DMS114 treated with DMSO at 0.1 percent for 48 hours (cell line): ENCODE data around the gene LOC101059915.
"Not testable (repeated sequence)": the region's sequence is repeated elsewhere in the genome, so short reads cannot be mapped to it uniquely, and the experiment has no call there.

Source experiments
- DNase-seq: peaks from one replicate; lab custom pipeline; 2025; ENCODE audit not compliant: unreplicated experiment; lab: John Stamatoyannopoulos, UW

Gene LOC101059915

DNA sequence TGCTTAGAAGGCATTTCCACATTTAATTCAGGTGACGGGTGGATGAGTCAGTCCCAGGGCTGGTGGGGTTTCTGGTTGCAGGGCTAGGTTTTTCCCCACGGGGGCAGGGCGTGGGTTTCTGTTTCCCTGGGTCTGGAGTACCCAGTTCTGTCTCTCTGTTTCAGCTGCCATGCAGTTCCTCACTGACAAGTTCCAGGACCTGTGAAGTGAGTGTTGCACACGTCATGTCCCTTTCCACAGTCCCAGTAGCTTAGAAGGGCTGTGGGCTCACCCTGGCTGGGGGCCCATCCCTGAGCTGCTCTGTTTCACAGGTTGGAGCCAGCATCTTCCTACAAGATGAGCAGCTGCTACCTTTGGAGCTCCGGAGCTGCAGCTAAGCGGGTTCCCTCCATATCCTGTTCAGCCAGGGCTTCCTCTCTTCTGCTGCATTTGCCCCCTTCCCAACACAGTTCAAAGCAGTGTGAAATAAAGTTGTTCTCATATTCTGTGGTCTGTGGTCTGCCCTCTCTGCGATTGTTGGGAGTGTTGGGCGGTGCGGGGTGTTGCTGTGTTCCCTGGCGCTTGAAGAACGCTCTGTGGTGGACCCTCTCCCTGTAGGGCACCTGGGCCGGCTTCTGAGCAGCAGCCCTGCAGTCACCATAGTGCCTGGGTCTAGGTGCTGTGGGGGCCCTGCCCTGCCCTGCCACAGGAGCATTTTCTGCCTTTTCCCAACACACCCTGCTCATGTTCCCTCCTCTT is 3.9 kb downstream of the LOC101059915 start:
- no peak for DNase-seq

DNA sequence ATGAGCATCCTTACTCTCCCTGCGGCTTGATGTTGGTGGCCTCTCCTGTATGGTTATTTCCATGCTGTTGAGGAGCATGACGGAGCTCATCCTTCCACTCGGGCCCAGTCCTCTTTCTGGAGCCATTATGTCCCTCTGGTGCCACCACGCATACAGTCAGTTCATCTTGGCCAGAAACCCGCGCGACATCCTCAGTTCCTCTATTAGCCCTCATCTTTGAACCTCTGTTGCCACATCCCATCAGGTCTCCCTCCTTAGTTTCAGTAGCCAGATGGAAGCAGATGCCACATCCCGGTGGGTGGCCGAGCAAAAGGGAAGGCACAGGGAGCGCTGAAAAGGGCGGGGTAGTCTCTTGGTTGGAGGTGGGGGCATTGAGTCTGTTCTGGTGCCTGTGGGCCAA is 4.6 kb downstream of the LOC101059915 start:
- DNase-seq, result no peak

DNA sequence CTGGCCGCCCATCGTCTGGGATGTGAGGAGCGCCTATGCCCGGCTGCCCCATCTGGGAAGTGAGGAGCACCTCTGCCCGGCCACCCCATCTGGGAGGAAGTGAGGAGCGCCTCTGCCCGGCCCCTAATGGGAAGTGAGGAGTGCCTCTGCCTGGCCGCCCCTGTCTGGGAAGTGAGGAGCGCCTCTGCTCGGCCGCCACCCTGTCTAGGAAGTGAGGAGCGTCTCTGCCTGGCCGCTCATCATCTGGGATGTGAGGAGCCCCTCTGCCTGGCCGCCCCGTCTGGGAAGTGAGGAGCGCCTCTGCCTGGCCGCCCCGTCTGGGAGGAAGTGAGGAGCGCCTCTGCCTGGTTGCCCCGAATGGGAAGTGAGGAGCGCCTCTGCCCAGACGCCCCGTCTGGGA is 8.3 kb downstream of the LOC101059915 start:
- not testable (repeated sequence) for DNase-seq

DNA sequence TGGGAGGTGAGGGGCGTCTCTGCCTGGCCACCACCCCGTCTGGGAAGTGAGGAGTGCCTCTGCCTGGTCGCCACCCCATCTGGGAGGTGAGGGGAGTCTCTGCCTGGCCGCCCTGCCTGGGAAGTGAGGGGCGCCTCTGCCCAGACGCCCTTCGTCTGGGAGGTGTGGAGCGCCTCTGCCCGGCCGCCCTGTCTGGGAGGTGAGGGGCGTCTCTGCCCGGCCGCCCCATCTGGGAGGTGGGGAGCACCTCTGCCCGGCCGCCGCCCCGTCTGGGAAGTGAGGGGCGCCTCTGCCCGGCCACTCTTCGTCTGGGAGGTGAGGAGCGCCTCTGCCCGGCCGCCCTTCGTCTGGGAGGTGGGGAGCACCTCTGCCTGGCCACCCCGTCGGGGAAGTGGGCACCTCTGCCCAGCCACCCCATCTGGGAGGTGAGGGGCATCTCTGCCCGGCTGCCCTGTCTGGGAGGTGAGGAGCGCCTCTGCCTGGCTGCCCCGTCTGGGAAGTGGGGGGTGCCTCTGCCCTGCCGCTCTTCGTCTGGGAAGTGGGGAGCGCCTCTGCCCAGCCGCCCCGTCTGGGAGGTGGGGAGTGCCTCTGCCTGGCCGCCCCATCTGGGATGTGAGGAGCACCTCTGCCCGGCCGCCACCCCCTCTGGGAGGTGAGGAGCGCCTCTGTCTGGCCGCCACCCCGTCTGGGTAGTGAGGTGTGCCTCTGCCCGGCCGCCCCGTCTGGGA is 8.9 kb downstream of the LOC101059915 start:
- not testable (repeated sequence) for DNase-seq

DNA sequence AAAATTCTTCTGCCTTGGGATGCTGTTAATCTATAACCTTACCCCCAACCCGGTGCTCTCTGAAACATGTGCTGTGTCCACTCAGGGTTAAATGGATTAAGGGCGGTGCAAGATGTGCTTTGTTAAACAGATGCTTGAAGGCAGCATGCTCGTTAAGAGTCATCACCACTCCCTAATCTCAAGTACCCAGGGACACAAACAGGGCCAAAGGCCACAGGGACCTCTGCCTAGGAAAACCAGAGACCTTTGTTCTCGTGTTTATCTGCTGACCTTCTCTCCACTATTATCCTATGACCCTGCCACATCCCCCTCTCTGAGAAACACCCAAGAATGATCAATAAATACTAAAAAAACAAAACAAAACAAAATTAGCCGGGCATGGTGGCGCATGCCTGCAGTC is 9.8 kb downstream of the LOC101059915 start:
- DNase-seq, result not testable (repeated sequence)

DNA sequence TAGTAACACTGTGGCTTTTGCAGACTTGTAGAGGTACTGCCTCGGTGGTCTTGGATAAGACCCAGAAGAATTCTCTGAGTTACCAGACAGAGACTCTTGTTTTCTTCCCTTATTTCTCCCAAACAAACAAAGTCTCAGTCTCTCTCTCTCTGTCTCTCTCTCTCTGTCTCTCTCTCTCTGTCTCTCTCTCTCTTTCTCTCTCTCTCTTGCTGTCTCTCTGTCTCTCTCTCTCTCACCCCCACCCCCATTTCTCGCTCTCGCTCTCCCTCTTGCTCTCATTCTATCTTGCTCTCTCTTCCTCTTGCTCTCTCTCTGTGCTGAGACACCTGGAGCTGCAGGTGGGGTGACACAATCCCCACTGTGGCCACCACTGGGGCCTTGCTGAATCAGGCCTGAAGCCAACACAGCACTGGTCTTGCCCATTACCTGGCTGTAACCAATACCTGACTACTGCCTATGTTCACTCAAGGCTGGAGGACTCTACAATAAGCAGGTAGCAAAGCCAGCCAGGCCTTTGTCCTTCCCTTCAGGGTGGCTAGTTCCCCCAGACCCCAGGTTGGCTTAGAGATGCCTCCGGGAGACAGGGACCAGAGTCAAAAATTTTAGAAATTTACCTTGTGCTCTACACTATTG is 12.3 kb downstream of the LOC101059915 start:
- DNase-seq, result no peak

DNA sequence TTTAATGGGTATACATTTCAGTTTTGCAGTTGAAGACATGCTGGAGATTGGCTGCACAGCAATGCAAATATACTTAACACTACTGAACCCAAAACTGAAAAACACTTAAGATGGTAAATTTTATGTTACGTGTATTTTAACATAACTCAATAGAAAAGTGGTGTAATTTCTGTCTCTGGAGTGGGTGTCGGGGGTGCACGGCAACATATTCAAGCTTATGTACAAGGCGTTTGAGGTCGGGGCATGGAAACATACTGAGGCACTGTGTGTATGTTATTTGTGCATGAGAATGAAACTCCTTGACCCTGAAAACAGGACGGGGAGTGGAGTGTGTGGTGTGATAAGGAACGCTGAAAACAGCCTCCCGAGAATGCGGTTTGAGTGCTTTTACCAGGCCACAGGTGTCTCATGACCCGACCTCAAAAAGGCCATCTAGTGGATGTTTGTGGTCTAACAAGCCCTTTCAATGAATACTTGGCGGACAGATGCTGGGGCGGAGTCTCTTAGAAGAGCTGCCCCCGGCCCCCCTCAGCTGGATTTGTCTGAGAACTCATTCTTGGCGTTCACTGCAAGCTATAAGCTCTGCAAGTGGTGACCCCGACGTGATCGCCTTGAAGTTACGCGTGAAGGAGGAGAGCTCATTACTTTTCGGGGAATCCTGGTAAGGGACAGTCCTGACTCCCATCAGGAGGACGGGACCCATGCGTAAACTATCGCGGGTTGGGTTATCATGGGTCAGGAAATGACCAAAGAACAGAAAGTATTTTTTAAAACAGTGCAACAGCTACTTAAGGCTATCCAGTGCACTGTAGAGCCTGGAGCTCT is 29.5 kb downstream of the LOC101059915 start:
- not testable (repeated sequence) for DNase-seq

DNA sequence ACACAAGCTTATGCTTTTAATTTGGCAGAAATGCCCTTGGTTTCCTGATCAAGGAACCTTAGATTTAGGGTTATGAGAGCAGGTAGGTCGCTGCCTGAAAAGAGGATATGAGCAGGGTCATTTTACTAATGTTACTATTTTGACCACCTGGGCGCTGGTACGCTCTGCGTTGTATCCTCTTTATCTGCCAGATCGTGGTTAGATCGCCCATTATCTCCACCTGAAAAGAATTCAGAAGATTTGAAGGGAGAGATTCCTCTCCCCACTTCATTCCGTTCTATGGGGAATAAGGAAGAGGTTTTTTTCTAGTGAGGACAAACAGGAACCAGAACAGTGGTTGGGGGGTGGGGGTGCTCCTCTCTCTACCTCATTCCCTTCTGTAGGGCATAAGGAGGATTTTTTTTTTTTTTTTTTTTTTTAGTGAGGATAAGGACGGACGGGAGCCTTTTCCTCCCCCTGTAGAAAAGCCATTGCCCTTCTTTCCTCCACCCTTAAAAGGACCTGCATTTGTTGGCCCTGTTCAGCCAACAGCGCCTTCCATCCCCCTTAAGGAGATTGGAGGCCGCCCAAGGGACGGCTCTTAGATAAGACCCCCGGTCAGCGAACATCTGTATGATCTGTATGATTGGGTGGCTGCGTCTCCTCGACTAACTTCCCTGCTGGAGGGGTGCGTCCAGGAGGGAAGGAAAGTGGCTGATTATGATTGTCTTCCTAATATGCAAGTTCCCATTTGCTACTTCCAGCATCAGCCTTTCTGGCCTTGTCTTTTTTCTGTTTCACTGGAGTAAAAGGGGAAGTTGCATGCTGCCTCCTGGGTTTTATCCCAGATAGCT is 30.3 kb downstream of the LOC101059915 start:
- not testable (repeated sequence) for DNase-seq

DNA sequence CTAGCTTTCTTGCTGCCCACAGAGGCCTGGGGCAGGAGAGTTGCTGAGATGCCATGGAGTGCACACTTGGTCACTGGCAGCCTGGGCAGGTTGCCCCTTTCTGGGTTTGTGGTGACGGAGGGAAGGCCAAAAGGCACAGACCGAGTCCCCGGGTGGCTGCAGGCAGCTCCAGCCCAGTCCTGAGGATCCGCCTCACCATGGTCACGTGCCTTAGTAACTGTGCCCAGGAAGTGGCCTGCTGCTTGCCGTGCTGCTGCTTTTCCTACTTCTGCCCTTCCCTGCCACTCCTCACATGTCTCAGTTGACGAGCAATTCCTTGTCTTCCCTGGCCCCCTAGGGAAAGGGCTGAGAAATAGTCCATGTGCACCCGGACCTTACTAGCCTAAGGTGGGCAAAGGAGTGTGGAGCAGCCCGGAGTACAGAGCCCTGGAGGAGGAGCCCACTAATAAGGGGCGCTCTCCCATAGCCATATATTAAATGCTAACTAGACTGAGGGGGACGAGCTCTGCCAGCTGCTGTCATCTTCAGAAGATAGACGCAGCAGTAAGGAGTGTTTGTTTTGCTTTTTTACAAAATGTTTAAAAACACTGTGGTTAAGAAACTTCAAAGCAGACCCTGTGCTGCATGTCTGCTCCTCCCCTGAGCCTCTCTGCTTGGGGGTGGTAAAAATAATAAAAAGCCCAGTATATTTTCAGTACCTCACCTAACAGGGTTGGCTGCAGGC is 31.1 kb downstream of the LOC101059915 start:
- not testable (repeated sequence) for DNase-seq

DNA sequence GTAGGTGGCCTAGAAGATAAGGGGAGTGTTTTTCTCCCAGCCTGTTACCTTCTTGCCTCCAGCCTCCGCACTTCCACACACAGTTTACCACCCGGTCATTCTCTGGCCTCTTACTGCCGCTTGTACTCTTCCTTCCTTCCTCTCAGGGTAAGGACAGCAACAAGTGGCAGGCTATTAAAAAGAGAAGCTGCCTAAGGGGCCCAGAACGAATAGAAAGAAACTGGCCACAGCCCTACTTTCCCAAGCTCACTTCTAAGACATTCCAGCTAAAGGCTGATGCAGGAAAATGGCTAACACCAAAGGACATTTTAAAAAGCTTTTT is 31.6 kb downstream of the LOC101059915 start:
- DNase-seq, result not testable (repeated sequence)

DNA sequence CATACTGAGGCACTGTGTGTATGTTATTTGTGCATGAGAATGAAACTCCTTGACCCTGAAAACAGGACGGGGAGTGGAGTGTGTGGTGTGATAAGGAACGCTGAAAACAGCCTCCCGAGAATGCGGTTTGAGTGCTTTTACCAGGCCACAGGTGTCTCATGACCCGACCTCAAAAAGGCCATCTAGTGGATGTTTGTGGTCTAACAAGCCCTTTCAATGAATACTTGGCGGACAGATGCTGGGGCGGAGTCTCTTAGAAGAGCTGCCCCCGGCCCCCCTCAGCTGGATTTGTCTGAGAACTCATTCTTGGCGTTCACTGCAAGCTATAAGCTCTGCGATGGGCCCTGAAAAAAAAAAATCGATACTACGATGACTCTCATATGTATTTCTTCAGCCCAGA is 35.5 kb downstream of the LOC101059915 start:
- DNase-seq, result not testable (repeated sequence)

DNA sequence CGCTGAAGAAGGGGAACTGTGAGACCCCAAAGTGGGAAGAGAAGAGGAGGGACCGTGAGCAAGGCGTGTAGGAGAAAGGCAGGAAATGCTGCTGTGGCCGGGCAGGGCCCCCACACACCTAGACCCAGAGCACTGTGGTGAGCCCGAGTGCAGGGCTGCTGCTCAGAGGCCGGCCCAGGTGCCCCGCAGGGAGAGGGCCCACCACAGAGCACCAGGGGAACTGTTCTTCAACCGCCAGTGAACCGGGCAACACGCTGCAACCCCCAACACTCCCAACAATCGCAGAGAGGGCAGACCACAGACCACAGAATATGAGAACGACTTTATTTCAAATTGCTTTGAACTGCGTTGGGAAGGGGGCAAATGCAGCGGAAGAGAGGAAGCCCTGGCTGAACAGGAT is 46.7 kb downstream of the LOC101059915 start:
- not testable (repeated sequence) for DNase-seq

DNA sequence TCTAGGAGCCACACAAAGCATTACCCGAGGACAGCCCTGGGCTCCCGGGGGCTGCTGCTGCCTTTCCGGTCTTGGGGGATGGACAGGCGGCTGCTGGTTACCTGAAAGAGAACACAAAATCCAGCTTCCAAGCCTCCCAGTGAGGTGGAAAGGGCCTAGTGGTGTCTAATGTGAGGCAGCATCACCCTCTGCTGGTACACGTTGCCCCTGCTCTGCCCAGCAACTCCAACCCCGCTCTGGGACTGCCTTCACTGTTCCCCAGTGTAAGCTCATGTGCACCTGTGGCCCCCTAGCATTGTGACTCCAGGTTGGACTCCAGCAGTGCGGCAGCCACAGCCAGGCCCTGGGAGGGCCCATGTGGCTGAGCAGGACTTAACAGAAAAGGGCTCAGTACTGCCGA is 48.2 kb downstream of the LOC101059915 start:
- not testable (repeated sequence) for DNase-seq

DNA sequence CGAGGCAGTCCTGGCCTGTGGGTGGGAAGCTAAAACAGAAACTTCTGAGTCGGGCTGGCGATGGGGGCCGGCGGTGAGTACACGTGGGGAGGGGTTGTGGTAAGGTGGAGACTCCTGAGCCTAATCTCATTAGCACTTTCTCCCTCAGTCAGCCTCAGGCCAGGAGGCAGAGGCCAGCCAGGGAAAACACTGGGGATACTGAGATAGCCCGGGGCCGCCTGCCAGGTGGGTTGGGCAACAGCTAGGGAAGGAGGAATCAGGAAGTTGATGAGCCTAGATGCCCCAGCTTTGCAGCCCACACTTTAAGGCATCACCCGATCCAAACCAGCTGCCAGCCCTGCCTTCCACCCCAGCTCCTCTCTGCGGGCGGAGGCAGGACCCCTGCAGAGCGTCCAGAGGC is 49.0 kb downstream of the LOC101059915 start:
- not testable (repeated sequence) for DNase-seq

DNA sequence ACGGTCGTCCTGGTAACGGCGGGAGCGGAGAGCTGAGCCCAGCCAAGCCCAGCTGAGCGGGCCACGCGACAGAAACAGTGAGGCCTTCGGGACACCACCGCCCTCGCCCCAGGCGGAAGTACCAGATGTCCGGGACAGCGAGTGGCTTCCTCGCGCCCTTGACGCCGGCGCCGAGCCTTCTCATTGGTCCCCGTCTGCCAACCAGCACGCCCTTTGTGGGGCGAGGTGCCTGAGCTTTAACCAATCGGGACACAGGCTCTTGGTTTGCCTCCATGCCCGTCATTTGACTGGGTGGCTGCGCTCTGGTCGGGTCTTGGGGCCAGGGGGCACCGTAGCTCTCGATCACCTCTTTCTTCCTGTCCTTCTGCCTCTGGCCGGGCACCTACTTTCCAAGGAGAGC is 50.8 kb downstream of the LOC101059915 start, which contains the start of gene CXorf49:
Gene CXorf49 (minus strand): TSS at position 101 of the 400 bp plus-strand sequence. CDS start 134 bp downstream, outside the sequence.
- DNase-seq, result not testable (repeated sequence)

DNA sequence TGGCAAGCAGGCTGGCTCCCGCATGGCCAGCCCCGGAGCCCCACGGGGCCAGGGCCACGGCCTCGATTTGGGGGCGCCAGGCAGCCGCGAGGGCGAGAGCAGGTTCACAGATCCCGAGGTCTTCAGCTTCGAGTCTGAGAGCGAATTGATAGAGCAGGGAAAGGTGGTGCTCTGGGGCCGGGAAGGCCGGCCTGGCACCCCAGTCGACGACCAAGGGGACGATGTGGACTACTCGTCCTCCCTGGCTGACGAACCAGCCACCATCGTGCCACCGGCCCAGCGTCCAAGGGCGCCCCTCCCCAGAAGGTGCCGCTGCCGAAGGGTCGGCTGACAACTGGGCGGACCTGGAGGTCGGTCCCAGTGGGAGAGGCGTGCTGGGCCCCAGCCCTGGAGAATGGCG is 51.8 kb downstream of the LOC101059915 start:
- not testable (repeated sequence) for DNase-seq

DNA sequence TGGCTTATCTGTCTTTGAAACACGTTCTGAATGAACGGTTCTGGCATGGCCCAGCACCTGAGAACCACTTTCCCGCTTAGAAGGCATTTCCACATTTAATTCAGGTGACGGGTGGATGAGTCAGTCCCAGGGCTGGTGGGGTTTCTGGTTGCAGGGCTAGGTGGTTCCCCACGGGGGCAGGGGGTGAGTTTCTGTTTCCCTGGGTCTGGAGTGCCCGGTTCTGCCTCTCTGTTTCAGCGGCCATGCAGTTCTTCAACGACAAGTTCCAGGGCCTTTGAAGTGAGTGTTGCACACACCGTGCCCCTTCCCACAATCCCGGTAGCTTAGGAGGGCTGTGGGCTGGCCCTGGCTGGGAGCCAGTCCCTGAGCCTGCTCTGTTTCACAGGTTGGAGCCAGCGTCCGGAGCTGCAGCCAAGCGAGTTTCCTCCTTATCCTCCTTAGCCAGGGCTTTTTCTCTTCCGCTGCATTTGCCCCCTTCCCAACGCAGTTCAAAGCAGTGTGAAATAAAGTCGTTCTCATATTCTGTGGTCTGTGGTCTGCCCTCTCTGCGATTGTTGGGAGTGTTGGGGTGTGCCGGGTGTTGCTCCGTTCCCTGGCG is 53.0 kb downstream of the LOC101059915 start:
- not testable (repeated sequence) for DNase-seq
